DMS153 treated with DMSO at 0.1 percent for 48 hours (cell line): ENCODE results near the gene ELFN1.

Source experiments
- DNase-seq: peaks from one replicate; lab custom pipeline; 2025; ENCODE audit not compliant: unreplicated experiment; lab: John Stamatoyannopoulos, UW

ELFN1 gene

DNA sequence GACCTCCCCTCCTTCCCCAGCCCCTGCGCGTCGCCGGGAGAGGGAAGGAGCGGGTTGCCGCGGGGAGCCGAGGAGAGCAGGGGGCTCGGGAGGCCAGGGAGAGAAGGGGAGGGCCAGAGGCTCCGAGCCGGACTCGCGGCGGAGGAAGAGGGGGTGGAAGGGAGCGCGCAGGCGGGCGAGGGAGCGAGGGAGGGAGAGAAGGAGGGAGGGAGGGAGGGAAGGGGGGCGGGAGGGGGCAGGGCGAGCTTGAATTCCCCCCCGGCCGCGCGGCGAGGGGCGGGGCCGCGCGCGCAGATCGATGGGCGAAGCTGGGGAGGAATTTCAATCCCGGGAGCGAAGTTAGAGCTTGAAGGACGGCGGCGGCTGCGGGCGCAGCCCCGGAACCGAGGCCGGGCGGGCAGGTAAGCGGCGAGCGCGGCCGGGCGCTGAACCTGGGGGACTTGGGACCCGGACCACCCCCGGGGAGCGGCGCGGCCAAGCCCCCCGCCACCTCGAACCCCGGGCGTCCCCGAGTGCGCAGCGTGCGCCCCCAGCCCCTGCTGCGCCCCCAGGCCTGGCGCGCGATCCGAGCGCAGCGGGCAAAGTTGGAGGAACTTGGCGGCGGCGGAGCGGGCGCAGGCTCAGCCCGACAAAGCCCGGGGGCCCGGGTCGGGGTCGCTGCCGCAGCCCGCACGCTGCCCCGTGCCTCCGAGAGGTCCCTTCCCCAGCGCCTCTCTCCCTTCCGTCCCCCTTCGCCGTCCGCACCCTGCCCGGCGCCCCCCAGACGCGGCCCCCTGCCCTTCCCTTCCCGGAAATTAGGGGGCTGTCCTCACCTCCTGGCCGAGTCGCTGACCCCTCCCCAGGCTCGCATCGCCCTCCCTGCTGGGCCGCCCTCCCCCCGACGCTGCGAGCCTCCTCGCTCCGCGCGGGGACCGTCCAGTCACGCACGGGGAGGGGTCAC, at the start of gene ELFN1:
Gene ELFN1 (plus strand): TSS at position 324 of the 940 bp plus-strand sequence. CDS start 74,320 bp downstream, outside the sequence.
- DNase-seq: no peak

- DNase-seq: no peak
Measured at GRCh38 chr7:1620835-1621234, 49.2 kb upstream of the ELFN1 start.

GRCh38 chr7:1621718-1622117, 48.4 kb upstream of the ELFN1 start:
- no peak for DNase-seq

- DNase-seq: no peak
Measured at GRCh38 chr7:1622441-1622840, 47.6 kb upstream of the ELFN1 start.

- no peak for DNase-seq
Measured at GRCh38 chr7:1623810-1624209, 46.3 kb upstream of the ELFN1 start.

- no peak for DNase-seq
Measured at GRCh38 chr7:1624999-1625927, 44.8 kb upstream of the ELFN1 start.

DNA sequence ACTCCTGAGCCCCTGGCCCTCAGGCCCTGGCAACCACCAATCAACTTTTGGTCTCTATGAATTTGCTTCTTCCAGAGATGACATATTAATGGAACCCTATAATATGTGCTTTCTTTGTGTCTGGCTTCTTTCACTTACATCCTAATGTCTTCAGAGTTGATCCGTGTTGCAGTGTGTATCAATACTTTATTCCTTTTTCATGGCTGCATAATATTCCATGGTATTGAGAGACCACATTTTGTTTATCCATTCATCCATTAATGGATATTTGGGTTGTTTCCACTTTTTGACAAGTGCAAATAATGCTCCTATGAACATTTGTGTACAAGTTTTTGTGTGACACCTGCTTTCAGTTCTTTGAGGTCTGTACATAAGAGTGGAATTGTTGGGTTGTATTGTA, 43.3 kb upstream of the ELFN1 start:
- no peak for DNase-seq

DNA sequence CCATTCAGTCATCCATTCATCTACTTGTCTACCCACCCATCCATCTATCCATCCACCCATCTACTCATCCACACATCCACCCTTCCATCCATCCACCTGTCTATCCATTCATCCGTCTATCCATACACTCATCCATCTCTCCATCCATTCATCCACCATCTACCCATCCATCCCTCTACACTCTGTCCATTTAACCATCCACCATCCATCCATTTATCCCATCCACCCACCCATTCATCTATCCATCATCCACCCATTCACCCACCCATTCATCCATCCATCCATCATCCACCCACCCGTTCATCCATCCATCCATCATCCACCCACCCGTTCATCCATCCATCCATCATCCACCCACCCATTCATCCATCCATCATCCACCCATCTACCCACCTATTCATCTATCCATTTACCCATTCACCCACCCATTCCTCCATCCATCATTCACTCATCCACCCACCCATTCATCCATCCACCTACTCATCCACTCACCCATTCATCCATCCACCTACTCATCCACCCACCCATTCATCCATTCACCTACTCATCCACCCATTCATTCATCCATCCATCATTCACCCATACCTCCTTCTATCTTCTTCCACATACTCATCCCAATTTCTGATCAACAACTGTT, 39.3 kb upstream of the ELFN1 start:
- no peak for DNase-seq

DNA sequence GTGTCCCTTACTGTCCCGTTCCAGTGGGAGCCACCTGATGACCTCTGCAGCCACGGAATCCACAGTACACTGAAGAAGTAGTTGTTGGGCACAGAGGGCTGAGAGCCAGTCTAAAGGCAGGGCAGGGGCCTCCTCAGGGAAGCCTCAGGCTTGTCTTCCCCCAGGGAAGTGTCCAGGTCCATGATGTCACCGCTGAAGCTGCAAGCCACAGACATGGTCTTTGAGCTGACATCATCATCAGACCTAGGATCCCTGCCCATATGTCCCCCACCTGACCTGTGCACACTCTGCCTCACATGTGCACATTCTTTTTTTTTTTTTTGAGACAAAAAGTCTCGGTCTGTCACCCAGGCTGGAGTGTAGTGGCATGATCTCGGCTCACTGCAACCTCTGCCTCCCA, 38.4 kb upstream of the ELFN1 start:
- no peak for DNase-seq

- DNase-seq: no peak
Measured at GRCh38 chr7:1632506-1632905, 37.6 kb upstream of the ELFN1 start.

DNA sequence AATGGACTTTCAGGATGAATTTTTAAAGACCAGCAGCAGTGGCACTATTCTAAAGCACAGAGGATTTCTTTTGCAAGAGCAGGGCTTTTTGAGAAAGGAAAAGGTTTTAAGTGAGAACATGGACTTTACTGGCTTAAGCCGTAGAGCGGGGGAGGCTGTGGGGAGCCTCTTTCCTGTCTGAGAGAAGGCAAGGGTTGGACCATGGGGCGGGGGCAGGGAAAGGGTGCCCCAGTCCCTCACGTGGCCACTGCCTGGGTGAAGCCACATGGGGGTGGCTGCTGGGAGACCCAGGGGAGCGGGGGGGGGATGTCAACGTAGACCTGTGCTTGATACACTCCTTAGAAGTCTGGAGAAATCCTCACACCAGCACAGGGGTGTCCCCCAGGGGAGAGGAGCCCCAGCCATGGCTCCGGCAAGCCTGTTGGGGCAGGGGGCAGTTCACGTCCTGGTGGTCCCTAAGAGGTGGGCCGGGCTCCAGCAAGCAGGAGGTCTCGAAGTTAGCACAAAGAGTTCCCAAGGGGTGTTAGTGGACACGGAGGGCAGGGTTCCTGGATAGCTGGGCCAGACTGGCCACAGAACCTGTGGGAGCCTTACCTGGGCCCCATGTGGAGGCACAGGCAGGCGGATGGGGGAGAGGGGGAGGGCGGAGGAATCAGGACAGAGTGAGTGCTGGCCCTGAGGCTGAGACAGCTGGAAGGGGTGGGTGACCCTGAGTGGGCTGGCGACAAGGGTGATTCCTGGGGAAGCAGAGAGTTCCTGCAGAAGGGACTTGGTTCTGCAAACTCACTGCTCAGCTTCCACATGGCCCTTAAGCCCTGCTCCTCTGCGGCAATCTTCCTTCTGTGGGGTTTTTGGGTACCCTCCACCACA, 36.9 kb upstream of the ELFN1 start:
- DNase-seq: no peak

- no peak for DNase-seq
Measured at GRCh38 chr7:1635401-1635800, 34.7 kb upstream of the ELFN1 start.

GRCh38 chr7:1637155-1637554, 32.9 kb upstream of the ELFN1 start:
- DNase-seq: no peak

DNA sequence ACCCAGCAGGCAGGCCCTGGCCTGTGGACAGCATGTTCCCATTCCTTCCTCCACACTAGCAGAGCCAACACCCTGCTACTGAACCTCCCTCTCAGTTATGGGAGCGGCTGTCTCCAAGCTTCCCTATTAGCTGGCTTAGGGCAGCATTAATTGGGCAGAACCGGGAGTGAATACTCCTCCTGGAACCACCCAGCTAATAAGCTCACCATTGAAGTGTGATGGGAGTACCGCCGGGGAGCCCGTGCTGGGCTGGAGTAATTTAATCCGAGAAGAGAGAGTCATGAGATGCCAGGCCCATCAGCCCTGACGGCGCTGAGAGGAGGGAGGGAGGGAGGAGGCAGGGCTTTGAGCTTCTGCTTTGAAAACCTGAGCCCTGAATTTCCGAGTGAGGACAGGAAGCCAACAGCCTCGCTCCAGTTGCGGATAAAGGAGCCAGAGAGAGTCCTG, 31.8 kb upstream of the ELFN1 start:
- DNase-seq: peak; percentile 62

GRCh38 chr7:1639071-1639470, 31.0 kb upstream of the ELFN1 start:
- DNase-seq: no peak

DNA sequence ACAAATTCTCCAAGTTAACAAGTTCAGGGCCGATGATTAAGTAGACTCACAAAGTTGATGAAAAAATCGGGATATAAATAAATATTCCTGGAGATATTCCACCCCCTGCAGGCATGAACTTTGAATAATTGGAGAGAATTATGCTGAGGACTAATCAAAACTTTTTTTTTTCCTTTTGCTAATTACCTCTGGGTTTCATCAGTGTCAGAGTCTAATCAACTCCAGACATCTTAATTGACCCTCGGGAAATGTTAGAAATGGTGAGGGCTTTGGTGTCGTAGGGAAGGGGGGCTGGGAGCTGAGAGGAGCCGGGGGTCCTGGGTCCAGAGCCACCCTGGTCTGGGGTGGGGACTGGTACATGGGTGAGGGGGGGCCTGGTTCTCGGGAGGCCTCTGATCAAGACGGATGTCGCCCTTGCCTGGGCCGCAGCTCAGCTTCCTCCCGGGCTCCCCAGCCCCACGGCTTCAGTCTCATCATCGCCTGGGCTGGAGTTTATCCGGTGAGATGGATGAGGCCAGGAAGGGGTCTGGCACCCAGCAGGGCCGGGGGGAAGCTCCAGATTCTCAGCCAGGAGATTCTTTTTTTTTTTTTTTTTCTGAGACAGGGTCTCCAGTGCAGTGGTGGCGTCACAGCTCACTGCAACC, 30.4 kb upstream of the ELFN1 start:
- DNase-seq: no peak

GRCh38 chr7:1640376-1641172, 29.5 kb upstream of the ELFN1 start:
- no peak for DNase-seq

- DNase-seq: no peak
Measured at GRCh38 chr7:1641173-1641572, 28.9 kb upstream of the ELFN1 start.

GRCh38 chr7:1641661-1642260, 28.3 kb upstream of the ELFN1 start:
- DNase-seq: no peak
